ENCODE measurements around the gene ZDHHC11B. TPM values are rescaled to one million over a fixed set of nuclear protein-coding genes. Genes with fewer than 3 reads are reported as not detected.

Gene ZDHHC11B
- total RNA-seq, 1 donor from 2014 or later, result not detected

DNA sequence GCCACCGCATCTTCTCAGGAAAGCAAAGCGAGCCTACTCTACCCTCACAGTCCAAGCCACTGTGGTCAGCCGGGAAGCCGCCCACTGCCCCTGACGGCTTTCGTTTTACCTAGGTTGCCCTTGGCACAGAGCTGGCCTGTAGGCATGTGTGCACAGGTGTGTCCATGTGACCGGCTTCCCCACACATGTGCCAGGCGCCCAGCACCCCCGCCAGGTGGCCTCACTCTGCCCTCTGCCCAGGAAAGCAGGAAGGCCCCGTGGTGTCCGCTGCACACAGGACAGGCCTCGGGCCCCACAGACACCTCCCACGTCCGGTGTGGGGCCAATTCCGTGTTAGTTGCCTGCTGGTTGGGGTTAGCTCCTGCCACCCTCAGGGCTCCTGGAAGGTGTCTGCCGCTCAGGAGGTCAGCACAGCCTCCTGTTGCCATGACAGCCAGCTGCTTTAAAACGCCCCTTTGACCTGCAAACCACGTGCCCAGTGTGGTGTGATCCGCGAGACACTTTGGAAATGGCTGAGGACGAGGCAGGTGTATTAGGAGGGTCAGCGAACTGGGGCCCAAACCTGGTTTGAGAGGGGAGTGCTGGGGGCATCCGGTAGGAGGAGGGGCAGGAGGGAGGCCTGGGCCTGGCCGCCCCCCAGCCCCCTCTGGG is 120.1 kb downstream of the ZDHHC11B start:
- no peaks in the 10 kb centered on the region for H3K27me3 Mint-ChIP-seq
- H3K36me3 Mint-ChIP-seq (ENCODE audit: low read depth), result peaks cover 24% of the 10 kb centered on the region
- DNase-seq, result no peak
- H3K4me3 Mint-ChIP-seq, result no peak overlapping the region
- no peak overlapping the region for H3K27ac Mint-ChIP-seq
- intact Hi-C loops (cut with micrococcal nuclease), result no loop called here
- no peaks in the 10 kb centered on the region for H3K9me3 Mint-ChIP-seq
- no peaks in the 10 kb centered on the region for H3K4me1 Mint-ChIP-seq

DNA sequence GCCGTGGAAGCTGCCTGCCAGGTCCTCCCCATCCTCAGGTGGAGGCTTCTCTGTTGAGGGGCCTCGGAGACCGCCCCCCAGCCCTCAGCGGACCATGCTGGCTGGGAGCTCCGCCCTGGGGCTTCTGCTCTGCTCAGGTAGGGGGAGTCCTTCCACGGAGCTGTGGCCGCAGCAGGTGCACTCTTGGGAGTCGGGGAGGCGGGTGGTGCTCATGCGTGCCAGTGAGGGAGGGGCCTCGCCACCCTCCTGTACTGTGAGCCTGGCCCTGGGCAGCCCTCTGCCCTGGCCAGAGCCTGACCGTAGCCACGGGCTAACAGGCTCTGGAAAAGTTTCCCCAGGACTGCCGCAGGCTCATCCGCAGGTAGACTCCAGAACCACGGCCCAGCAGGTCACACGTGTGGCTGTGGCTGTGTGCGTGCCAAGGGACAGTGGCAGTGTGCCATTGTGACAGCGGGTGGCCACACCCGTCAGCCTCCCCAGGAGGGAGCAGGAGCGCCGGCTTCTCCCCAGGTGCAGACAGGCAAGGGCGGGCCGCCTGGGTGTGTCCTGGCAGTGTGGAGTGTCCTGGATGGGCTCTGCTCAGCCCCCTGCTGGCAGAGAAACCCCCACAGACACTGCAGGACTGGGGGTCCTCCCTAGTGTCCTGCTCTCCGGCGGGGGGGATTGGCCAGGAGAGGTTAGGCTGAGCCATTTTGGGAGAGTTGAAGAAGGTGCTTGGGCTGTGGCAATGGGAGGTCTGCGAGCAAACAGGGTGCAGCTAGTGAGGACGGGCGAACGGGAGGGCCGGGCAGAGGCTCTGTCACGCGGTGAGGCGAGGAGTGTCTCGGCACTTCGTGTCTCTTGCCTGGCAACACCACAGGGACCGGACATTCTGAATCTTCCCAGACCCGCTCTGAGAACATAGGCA is 120.8 kb downstream of the ZDHHC11B start:
- DNase-seq, result no peak
- no peaks in the 10 kb centered on the region for H3K9me3 Mint-ChIP-seq
- no peaks in the 10 kb centered on the region for H3K4me1 Mint-ChIP-seq
- H3K27me3 Mint-ChIP-seq, result no peaks in the 10 kb centered on the region
- H3K27ac Mint-ChIP-seq, result no peak overlapping the region
- H3K4me3 Mint-ChIP-seq, result no peak overlapping the region
- intact Hi-C loops (cut with micrococcal nuclease), result no loop called here
- peaks cover 29% of the 10 kb centered on the region for H3K36me3 Mint-ChIP-seq (ENCODE audit: low read depth)

DNA sequence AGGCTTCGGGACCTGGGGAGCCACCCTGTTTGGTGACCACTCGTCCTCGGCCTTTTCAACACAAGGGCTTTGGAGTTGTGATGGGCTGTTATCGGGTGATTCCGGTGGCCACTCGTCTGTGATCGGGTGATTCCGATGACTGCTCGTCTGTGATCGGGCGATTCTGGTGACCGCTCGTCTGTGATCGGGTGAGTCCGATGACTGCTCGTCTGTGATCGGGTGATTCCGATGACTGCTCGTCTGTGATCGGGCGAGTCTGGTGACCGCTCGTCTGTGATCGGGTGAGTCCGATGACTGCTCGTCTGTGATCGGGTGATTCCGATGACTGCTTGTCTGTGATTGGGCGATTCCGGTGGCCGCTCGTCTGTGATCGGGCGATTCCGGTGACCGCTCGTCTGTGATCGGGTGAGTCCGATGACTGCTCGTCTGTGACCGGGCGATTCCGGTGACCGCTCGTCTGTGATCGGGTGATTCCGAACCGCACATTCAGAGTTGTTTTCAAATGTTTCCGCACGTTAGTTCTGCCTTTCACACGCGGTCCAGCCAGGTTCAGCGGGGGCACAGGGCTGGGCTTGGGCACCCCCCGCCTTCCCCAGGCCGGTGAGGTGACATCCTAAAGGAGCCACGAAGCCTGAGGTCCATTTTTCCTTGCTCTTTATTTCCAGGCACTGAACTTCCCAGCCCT is 121.6 kb downstream of the ZDHHC11B start:
- no peak overlapping the region for H3K4me3 Mint-ChIP-seq
- no peaks in the 10 kb centered on the region for H3K27me3 Mint-ChIP-seq
- no peaks in the 10 kb centered on the region for H3K4me1 Mint-ChIP-seq
- intact Hi-C loops (cut with micrococcal nuclease), result no loop called here
- no peak overlapping the region for H3K27ac Mint-ChIP-seq
- DNase-seq, result no peak
- H3K9me3 Mint-ChIP-seq, result no peaks in the 10 kb centered on the region
- H3K36me3 Mint-ChIP-seq (ENCODE audit: low read depth), result peaks cover 30% of the 10 kb centered on the region

DNA sequence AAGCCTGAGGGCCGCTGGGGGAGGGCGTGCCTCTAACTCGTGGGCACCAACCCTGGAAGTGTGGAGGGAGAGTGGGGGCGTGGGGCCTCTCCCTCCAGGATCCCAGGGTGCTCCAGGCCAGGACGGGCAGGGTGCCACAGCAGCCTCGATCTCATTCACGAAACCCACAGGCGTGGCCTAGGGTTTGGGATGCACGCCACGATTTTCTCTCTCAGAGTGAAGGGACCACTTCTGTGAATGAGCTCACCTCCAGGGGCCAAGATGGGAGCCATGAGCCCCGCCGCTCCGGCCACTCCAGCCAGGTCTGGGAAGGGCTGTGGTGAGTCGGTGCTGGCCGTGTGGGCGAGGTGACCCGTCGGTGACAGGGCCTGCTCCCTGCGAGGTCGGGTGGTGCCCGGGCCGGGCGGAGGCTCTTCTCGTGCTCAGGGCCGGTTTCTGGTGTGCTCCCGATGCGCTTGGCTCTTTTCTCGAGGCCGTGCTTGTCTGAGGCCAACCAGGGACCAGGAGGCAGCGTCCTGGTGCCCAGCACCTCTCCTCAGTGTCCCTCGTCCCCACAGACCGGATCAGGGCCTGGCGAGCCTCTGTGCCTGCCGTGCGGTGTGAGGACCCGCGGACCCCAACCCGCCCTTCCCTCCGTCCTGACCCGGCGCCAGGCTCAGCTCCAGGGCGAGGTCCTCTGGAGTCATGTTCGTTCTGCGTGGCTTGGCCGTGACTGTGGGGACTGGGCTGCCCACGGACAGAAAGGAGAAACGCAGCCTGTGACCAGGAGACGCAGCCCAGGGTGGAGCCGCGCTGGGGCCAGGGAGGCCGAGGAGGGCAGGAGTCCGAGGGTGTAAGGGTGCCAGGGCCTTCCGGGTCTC is 122.4 kb downstream of the ZDHHC11B start:
- no peaks in the 10 kb centered on the region for H3K27me3 Mint-ChIP-seq
- no peak for DNase-seq
- intact Hi-C loops (cut with micrococcal nuclease), result no loop called here
- no peaks in the 10 kb centered on the region for H3K4me1 Mint-ChIP-seq
- H3K36me3 Mint-ChIP-seq (ENCODE audit: low read depth), result peaks cover 30% of the 10 kb centered on the region
- no peak overlapping the region for H3K27ac Mint-ChIP-seq
- H3K4me3 Mint-ChIP-seq, result no peak overlapping the region
- no peaks in the 10 kb centered on the region for H3K9me3 Mint-ChIP-seq

DNA sequence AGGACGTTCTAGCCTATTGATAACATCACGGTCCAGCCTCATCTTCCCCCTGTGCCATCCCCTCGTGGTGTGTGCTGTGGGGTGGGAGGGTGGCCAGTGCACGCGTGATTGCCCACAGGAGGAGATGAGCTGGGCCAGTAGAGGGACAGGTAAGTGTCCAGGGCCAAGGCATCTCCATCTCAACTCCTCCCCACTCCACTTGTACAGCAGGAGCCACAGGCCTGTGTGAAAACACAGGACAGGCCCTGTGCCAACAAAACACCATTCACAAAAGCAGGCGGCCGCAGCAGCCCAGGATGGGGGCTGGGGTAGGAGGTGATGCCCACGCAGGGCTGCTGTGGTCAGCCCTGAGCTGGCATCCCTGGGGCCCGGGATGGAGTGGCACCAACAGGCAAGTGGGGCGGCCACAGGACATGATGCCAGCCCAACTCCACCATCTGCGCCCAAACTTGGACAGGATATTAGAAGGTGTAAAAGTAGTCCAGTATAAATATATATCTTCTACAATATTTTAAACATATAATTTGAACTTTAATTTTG is 124.0 kb downstream of the ZDHHC11B start:
- intact Hi-C loops (cut with micrococcal nuclease), result no loop called here
- Mint-ChIP-seq H3K27ac (no peak overlapping the region), H3K4me3 (no peak overlapping the region), H3K9me3 (no peaks in the 10 kb centered on the region), H3K27me3 (no peaks in the 10 kb centered on the region), H3K36me3 (ENCODE audit: low read depth) (peaks cover 28% of the 10 kb centered on the region), H3K4me1 (no peaks in the 10 kb centered on the region)
- DNase-seq, result no peak

Other genes with a start within 250 kb of the ZDHHC11B start
- gene CEP72, start 172.4 kb downstream of the ZDHHC11B start, total RNA-seq, result 33.2 and 36.0 TPM in 2 replicates
- gene TPPP, start 91.4 kb downstream of the ZDHHC11B start, total RNA-seq, result 0.07 TPM in 1 of 2 replicates, not detected in the other
- gene ZDHHC11, start 66.3 kb upstream of the ZDHHC11B start, total RNA-seq, result 13.6 and 14.3 TPM in 2 replicates
- gene BRD9, start 108.1 kb upstream of the ZDHHC11B start, total RNA-seq, result 80.6 and 82.0 TPM in 2 replicates
- 47.5 and 52.6 TPM in 2 replicates for gene TRIP13, start 108.2 kb upstream of the ZDHHC11B start, total RNA-seq
- 3.3 and 4.0 TPM in 2 replicates for gene NKD2, start 224.1 kb upstream of the ZDHHC11B start, total RNA-seq

Measured in activated CD4-positive, alpha-beta T cell treated with anti-CD3 and anti-CD28 coated beads, Interleukin-2, amount 10 ng/mL, durations not matched to agents 24 days and 14 days (primary cell).